OCI-M1 (cell line): Measurements from ENCODE around the gene TMEM135.
A peak's percentile ranks its signal among the peaks of the same experiment; 100 is the strongest.

Experiments
- DNase-seq: peaks from one replicate; lab custom pipeline; 2025; lab: John Stamatoyannopoulos, UW

TMEM135 gene

GRCh38 chr11:87353771-87354345, 316.1 kb downstream of the TMEM135 start:
- DNase-seq: no peak

GRCh38 chr11:87355596-87355995, 317.9 kb downstream of the TMEM135 start:
- DNase-seq: peak; percentile 43

- DNase-seq: no peak
These were observed 318.7 kb downstream of the TMEM135 start for GRCh38 chr11:87356428-87356827.

- DNase-seq: no peak
These were observed 320.7 kb downstream of the TMEM135 start for GRCh38 chr11:87358461-87358860.

GRCh38 chr11:87359401-87359800, 321.7 kb downstream of the TMEM135 start:
- no peak for DNase-seq

GRCh38 chr11:87361891-87362290, 324.2 kb downstream of the TMEM135 start:
- no peak for DNase-seq

GRCh38 chr11:87366346-87366745, 328.6 kb downstream of the TMEM135 start:
- DNase-seq: no peak

GRCh38 chr11:87366763-87367405, 329.1 kb downstream of the TMEM135 start:
- DNase-seq: no peak

- DNase-seq: no peak
These were observed 330.4 kb downstream of the TMEM135 start for GRCh38 chr11:87368151-87368550.

- no peak for DNase-seq
These were observed 331.2 kb downstream of the TMEM135 start for GRCh38 chr11:87368858-87369480.

GRCh38 chr11:87369888-87370287, 332.2 kb downstream of the TMEM135 start:
- DNase-seq: no peak

- no peak for DNase-seq
These were observed 334.3 kb downstream of the TMEM135 start for GRCh38 chr11:87372065-87372464.
